Bone marrow (tissue), 2 donors: Measurements from ENCODE around the gene PTPN1.
"Not testable (repeated sequence)": the region's sequence is repeated elsewhere in the genome, so short reads cannot be mapped to it uniquely, and the experiment has no call there.

Experiments used
- DNase-seq, 2 donors: peaks; one replicate each; lab custom pipeline; 2025; lab: John Stamatoyannopoulos, UW

PTPN1 gene

GRCh38 chr20:50509923-50510705 is at the start of gene PTPN1:
Gene PTPN1, plus strand, starts transcription at chr20:50510383. Its CDS starts 145 bp downstream, at chr20:50510528.
- DNase-seq, result peak; percentile 93 to 94

GRCh38 chr20:50460608-50461267 is 49.4 kb upstream of the PTPN1 start:
- DNase-seq, result peak; percentile 71 to 74

GRCh38 chr20:50462093-50462690 is 48.0 kb upstream of the PTPN1 start:
- DNase-seq, result no peak

GRCh38 chr20:50464026-50464724 is 46.0 kb upstream of the PTPN1 start:
- peak; percentile 49 to 60 for DNase-seq

GRCh38 chr20:50464725-50465650 is 45.2 kb upstream of the PTPN1 start:
- no peak for DNase-seq

GRCh38 chr20:50467174-50467573 is 43.0 kb upstream of the PTPN1 start:
- DNase-seq, result no peak

DNA sequence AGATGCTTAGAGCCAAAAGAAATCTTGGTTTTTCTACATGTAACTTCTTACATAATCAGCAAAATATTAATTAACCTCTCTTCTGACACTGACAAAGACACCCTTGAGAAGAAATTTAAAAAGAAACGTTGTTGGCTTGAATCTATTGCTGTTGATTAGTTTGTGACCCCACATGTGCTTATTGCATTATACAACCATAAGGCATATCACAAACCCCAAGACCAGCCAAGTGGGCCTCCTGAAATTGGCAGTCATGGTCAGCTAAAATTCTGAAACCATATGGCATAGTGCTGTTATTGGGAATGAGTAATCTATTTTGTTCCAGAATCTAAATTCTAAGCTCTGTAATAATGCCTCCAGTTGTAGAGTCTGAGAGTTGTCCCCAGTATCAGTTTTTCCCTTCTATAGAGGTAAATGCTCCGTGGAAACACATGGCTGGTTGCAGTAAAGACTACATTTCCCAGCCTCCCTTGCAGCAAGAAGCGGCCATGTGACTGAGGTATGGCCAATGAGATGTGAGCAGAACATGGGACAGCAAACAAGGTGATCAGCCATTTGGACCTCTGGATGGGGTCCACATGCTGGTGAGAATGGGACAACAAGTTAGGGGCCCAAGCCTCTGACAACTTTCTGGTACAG is 42.3 kb upstream of the PTPN1 start:
- DNase-seq, result no peak

- no peak for DNase-seq
Observed at GRCh38 chr20:50468378-50468798, 41.8 kb upstream of the PTPN1 start.

- no peak for DNase-seq
Observed at GRCh38 chr20:50469176-50469723, 40.9 kb upstream of the PTPN1 start.

DNA sequence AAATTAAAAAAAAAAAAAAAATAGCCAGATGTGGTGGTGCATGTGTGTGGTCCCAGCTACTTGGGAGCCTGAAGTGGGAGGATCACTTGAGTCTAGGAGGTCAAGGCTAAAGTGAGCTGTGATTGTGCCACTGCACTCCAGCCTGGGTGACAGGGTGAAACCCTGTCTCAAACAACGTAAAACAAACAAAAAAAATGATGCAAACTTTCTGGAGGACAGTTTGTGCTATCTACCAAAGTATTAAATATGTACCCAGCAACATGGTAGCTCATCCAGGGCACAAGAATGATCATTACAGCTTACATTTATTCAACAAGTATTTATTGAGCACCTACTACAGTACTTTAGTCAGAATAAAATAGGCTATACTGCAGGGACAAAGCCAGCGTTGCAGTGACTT is 40.4 kb upstream of the PTPN1 start:
- DNase-seq, result no peak

DNA sequence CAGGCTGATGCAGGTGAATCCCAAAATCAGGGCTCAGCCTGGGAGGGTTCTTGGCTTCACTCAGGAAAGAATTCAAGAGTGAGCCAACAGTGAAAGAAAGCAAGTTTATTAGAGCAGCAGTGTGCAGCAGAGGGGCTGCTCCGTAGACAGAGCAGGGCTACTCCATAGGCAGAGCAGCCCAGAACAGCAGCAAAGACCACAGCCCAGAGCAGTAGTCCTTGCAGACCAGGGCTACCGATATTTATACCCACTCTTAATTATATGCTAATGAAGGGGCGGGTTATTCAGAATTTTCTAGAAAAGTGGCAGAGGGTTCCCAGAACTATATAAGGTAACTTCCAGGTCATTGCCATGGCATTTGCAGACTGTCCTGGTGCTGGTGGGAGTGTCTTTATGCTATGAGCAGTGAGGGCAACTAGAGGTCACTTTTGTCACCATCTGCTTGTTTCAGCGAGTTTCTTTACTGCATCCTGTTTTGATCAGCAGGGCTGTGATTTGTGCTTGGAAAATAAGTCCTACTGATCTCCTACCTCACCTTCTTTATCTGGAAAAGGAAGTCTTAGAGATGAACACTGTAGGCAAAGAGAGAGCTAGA is 39.8 kb upstream of the PTPN1 start:
- no peak for DNase-seq

GRCh38 chr20:50471231-50471630 is 39.0 kb upstream of the PTPN1 start:
- DNase-seq, result no peak

DNA sequence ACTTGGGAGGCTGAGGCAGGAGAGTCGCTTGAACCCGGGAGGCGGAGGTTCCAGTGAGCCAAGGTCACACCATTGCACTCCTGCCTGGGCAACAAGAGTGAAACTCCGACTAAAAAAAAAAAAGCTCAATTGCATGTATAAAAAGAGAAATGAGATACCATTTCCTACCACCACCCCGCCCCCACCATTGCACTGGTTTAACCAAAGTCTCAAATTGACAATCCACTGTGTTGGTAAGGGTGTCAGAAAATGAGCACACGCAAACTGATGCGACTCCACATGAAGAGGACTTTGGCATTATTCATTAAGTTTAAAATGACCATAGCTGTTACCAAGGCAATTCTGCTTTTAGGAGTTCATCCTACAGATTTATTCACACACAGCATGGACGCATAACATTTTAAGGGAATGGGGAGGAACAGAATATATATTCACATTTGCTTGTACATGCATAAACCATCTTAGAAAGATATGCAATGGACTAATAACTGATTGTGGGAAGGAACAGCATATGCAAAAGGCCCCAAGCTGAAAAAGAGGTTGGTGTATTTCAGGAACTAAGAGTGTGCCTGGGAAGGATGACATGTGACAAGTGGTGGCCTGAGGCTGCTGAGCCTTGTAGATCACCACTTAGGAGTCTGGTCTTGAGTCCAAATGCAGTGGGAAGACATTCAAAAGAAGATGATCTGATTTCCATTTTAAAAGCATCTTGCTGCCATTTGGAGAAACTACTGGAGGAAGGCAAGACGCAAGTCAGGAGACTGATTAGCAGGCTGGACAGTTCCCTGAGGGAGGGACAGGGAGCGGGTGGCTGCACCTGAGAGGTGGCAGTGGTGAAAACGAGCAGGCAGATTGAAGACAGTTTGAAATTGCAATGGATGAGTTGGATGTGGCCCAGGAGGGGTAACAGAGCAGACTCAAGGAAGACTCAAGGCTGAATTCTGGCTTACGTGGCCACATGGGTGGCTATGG is 37.2 kb upstream of the PTPN1 start:
- DNase-seq, result no peak

- DNase-seq, result not testable (repeated sequence)
Observed at GRCh38 chr20:50474356-50474755, 35.8 kb upstream of the PTPN1 start.

- no peak for DNase-seq
Observed at GRCh38 chr20:50475681-50476292, 34.4 kb upstream of the PTPN1 start.

DNA sequence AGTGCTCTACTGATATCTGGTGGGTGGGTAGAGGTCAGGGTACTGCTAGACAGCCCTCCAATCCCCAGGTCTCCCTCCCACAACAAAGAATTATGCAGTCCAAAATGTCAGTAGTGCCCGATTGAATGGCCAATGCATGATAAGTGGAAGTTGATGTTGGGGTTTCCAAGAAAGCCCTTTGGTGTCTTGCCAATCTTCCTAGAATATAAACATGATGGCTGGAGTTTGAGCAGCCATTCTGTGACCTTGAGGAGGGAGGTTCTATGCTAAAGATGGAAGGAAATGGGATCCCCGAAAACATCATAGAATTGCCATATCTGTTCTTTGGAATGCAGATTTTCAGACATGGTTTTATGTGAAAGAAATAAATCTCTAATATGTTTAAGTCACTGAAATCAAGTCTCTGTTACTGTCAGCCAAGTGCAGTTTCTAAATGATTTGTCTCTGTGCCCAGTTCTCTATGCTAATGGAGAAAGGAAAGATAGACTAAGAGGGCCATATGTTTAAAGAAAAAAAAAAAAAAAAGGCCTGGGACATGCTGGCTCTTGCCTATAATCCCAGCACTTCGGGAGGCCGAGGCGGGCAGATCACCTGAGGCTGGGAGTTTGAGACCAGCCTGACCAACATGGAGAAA is 32.8 kb upstream of the PTPN1 start:
- DNase-seq, result no peak

DNA sequence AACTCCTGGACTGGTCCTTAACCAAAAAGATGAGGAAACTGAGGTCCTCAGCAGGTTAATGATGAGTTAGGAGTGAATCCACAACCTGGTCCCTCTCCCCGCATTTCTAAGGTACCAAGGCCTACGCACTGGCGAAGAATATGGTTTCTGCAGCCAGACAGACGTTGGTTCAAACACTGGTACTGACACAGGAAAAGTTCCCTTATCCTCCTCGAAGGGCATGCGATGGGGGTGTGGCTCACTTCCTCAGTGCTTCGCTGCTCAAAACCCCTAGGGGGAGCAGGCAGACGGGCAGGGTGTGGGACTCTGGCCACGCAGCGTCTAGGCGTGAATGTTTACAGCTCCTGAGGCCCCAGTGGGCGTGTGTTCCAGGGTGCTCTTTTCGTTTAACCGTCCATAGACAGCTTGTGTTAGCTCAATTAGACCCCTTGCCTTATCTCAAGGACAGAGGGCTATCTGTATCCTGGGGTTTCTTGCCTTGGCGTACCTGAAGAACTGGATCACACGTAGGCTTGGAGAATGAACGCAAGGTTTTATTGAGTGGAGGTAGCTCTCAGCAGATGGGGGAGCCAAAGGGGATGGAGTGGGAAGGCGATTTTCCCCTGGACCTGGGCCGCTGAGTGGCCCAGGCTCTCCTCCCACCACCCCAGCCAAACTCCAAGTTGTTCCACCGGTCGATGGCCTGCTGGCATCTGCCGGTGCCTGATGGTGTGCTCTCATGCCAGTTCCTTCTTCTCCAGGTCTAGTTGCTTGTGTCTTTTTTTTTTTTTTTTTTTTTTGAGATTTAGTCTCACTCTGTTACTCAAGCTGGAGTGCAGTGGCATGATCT is 31.8 kb upstream of the PTPN1 start:
- peak; percentile 35 to 64 for DNase-seq
